ENCODE results near the gene PNPLA1. TPM values are rescaled to one million over a fixed set of nuclear protein-coding genes. Genes with fewer than 3 reads are reported as not detected.

Gene PNPLA1
- total RNA-seq, 1 experiment from 2014 or later = 0.17 TPM

GRCh38 chr6:36301781-36302180, 31.9 kb downstream of the PNPLA1 start:
- no peaks in the 10 kb centered on the region for H3K27me3 ChIP-seq (ENCODE audit: insufficient read depth, low read depth)
- TF ChIP-seq EZH2 (IDR thresholded peaks at IDR 0.05; ENCODE audit: low read depth) = no peak
- TF ChIP-seq CTCF (conservative IDR thresholded peaks at IDR 0.05) = no peak
- no peak overlapping the region for H3K4me2 ChIP-seq
- intact Hi-C loops (cut with micrococcal nuclease; ENCODE audit: unreplicated experiment) = loop anchor here (1.0 to 5.0 kb wide), 3 partner anchors 59 to 179 kb away; no protein-coding TSS in a partner anchor
- H3K79me2 ChIP-seq (ENCODE audit: low read depth) = no peaks in the 10 kb centered on the region
- no peak overlapping the region for H2AFZ ChIP-seq
- H3K36me3 ChIP-seq (ENCODE audit: low read depth) = no peaks in the 10 kb centered on the region
- H3K9me2 ChIP-seq (ENCODE audit: insufficient read depth) = no peaks in the 10 kb centered on the region
- no peaks in the 10 kb centered on the region for H4K20me1 ChIP-seq (ENCODE audit: insufficient read depth)
- no peaks in the 10 kb centered on the region for H3K9me3 ChIP-seq (ENCODE audit: insufficient read depth, low read depth)
- peaks cover 10% of the 10 kb centered on the region; the same call in 1 of the 2 replicates for H3K4me1 ChIP-seq (replicated peaks; ENCODE audit: insufficient read depth)
- H3K4me3 ChIP-seq = no peak overlapping the region
- no peak for DNase-seq
- no peaks in the 10 kb centered on the region for H3F3A ChIP-seq (ENCODE audit: insufficient read depth, low read depth)
- POLR2A ChIA-PET (ENCODE audit: unreplicated experiment) = interaction anchor here (0.6 kb wide), 1 partner anchor 56 kb away, joined by 5 read pairs; no protein-coding TSS in a partner anchor
- no peak overlapping the region for H3K27ac ChIP-seq
- no TSS peak for BruUV-seq (replicated peaks)
- CTCF ChIA-PET = interaction anchor here (0.5 to 1.4 kb wide), 8 partner anchors 13 to 209 kb away, joined by 3 to 4 read pairs (median 4); partner anchors contain the start of gene MAPK13

- Histone ChIP-seq H3K9me3 (ENCODE audit: insufficient read depth, low read depth) (no peaks in the 10 kb centered on the region), H2AFZ (no peak overlapping the region), H3K27me3 (ENCODE audit: insufficient read depth, low read depth) (no peaks in the 10 kb centered on the region), H3K36me3 (ENCODE audit: low read depth) (no peaks in the 10 kb centered on the region), H3K79me2 (ENCODE audit: low read depth) (no peaks in the 10 kb centered on the region), H4K20me1 (ENCODE audit: insufficient read depth) (no peaks in the 10 kb centered on the region), H3K4me3 (no peak overlapping the region), H3K4me2 (no peak overlapping the region), H3K9me2 (ENCODE audit: insufficient read depth) (no peaks in the 10 kb centered on the region), H3K27ac (no peak overlapping the region), H3K4me1 (replicated peaks; ENCODE audit: insufficient read depth) (peaks cover 9% of the 10 kb centered on the region; the same call in 1 of the 2 replicates), H3F3A (ENCODE audit: insufficient read depth, low read depth) (no peaks in the 10 kb centered on the region)
- DNase-seq = peak; percentile 79 to 81
- no peak for TF ChIP-seq EZH2 (IDR thresholded peaks at IDR 0.05; ENCODE audit: low read depth)
- TF ChIP-seq CTCF (conservative IDR thresholded peaks at IDR 0.05) = peak; percentile 93
- intact Hi-C loops (cut with micrococcal nuclease; ENCODE audit: unreplicated experiment) = loop anchor here (1.0 to 5.0 kb wide), 3 partner anchors 58 to 180 kb away; no protein-coding TSS in a partner anchor
- ChIA-PET CTCF (interaction anchor here (0.5 to 1.4 kb wide), 8 partner anchors 13 to 209 kb away, joined by 3 to 4 read pairs (median 4); partner anchors contain the start of gene MAPK13), POLR2A (ENCODE audit: unreplicated experiment) (interaction anchor here (0.6 kb wide), 1 partner anchor 56 kb away, joined by 5 read pairs; no protein-coding TSS in a partner anchor)
- no TSS peak for BruUV-seq (replicated peaks)
These were observed 32.5 kb downstream of the PNPLA1 start for GRCh38 chr6:36302227-36302976.

- Histone ChIP-seq H3K4me1 (replicated peaks; ENCODE audit: insufficient read depth) (no peaks in the 10 kb centered on the region), H3K9me2 (ENCODE audit: insufficient read depth) (no peaks in the 10 kb centered on the region), H3F3A (ENCODE audit: insufficient read depth, low read depth) (no peaks in the 10 kb centered on the region), H3K27me3 (ENCODE audit: insufficient read depth, low read depth) (no peaks in the 10 kb centered on the region), H3K79me2 (ENCODE audit: low read depth) (no peaks in the 10 kb centered on the region), H3K4me2 (no peak overlapping the region), H3K4me3 (no peak overlapping the region), H3K36me3 (ENCODE audit: low read depth) (no peaks in the 10 kb centered on the region), H2AFZ (no peak overlapping the region), H4K20me1 (ENCODE audit: insufficient read depth) (no peaks in the 10 kb centered on the region), H3K27ac (no peak overlapping the region), H3K9me3 (ENCODE audit: insufficient read depth, low read depth) (no peaks in the 10 kb centered on the region)
- ChIA-PET POLR2A (ENCODE audit: unreplicated experiment) (no interaction called here), CTCF (interaction anchor here (0.8 kb wide), 1 partner anchor 50 kb away, joined by 11 read pairs; no protein-coding TSS in a partner anchor)
- no peak for TF ChIP-seq EZH2 (IDR thresholded peaks at IDR 0.05; ENCODE audit: low read depth)
- TF ChIP-seq CTCF (conservative IDR thresholded peaks at IDR 0.05) = no peak
- intact Hi-C loops (cut with micrococcal nuclease; ENCODE audit: unreplicated experiment) = no loop called here
- BruUV-seq (replicated peaks) = no TSS peak
- no peak for DNase-seq
These were observed 36.0 kb downstream of the PNPLA1 start for GRCh38 chr6:36305885-36306284.
